ENCODE data around the gene PITPNC1.

The PITPNC1 gene

GRCh38 chr17:67546578-67547527 lies 169.8 kb downstream of the PITPNC1 start:
- H3K27ac ChIP-seq = no peak overlapping the region
- TF ChIP-seq ZFX (IDR thresholded peaks at IDR 0.05; ENCODE audit: borderline replicate concordance) (no peak), CTCF (IDR thresholded peaks at IDR 0.05) (no peak)

- no peak overlapping the region for H3K27ac ChIP-seq
- no peak for TF ChIP-seq CTCF (IDR thresholded peaks at IDR 0.05)
- no peak for TF ChIP-seq ZFX (IDR thresholded peaks at IDR 0.05; ENCODE audit: borderline replicate concordance)
These were observed 171.6 kb downstream of the PITPNC1 start for GRCh38 chr17:67548693-67549092.

GRCh38 chr17:67549820-67550219 lies 172.7 kb downstream of the PITPNC1 start:
- TF ChIP-seq CTCF (IDR thresholded peaks at IDR 0.05) (no peak), ZFX (IDR thresholded peaks at IDR 0.05; ENCODE audit: borderline replicate concordance) (no peak)
- H3K27ac ChIP-seq = no peak overlapping the region

DNA sequence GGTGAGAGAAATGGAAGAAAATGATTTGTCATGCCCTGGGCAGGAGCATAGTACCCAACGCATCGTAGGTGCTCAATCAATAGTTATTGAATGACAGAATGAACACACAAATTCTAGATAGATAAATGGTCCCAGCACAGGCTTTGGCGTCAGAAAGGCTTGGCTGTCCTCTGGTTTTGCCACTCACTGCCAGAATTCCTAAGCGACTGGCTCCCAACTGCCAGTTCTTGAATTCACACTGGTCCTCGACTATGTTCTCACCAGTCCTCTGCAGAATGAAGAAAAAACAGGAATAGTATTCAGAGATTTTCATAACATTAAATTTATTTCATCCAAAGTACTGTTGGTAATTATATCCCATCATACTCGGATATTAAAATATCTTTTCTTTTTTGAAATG lies 177.6 kb downstream of the PITPNC1 start:
- H3K27ac ChIP-seq = no peak overlapping the region
- TF ChIP-seq CTCF (IDR thresholded peaks at IDR 0.05) (no peak), ZFX (IDR thresholded peaks at IDR 0.05; ENCODE audit: borderline replicate concordance) (no peak)

GRCh38 chr17:67555855-67556254 lies 178.8 kb downstream of the PITPNC1 start:
- no peak overlapping the region for H3K27ac ChIP-seq
- TF ChIP-seq CTCF (IDR thresholded peaks at IDR 0.05) (no peak), ZFX (IDR thresholded peaks at IDR 0.05; ENCODE audit: borderline replicate concordance) (no peak)

GRCh38 chr17:67557052-67557845 lies 180.2 kb downstream of the PITPNC1 start:
- no peak overlapping the region for H3K27ac ChIP-seq
- TF ChIP-seq ZFX (IDR thresholded peaks at IDR 0.05; ENCODE audit: borderline replicate concordance) = no peak
- no peak for TF ChIP-seq CTCF (IDR thresholded peaks at IDR 0.05)
